Activated CD4-positive, alpha-beta T cell treated with anti-CD3 and anti-CD28 coated beads for 1 hour (primary cell): Measurements from ENCODE around the gene FLII.

Experiments
- DNase-seq: peaks from one replicate; pipeline ENCODE4 v3.0.0-alpha.2; 2020

FLII gene

DNA sequence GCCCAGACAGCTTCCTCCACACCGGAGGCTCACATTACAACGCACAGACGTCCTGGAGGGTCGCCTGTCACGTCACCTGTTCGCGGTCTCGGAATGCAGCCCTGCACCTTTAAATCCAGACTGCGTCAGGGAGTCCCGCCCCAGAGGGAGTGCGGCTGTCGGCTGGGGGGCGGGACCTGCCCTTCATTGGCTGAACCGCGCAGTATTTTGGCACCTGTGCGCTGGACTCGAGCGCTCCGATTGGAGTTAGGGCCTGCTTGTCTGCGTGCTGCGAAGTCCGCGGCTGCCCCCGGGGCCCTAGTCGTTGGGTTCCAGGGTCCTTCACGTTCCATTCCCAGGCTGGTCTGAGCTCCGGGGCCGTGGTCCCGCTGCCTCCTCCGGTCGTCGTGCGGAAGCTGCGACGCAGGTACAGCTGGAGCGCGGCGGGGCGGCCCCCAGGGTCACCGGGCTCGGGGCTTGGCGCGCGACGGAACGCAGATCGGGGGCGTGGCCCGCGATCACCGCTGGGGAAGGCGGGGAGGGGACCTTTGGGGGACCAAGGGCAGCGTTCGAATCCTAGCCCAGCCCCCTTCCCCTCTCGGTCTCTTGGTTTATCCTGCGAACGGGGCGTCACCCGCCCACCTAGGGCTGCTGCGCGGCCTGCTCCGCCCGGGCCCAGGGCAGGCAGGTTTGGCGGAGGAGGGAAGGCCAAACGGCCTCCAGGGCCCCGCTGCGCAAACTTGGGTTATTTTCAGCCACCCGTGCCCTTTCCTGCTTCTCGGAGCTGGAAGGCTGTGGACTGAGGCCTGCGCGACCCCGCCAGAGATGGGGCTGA lies 2.0 kb upstream of the FLII start, which contains the start of gene MIEF2:
Gene MIEF2 (plus strand): TSS at position 331 of the 814 bp plus-strand sequence. CDS start 2,059 bp downstream, outside the sequence.
- DNase-seq = peak; percentile 84

DNA sequence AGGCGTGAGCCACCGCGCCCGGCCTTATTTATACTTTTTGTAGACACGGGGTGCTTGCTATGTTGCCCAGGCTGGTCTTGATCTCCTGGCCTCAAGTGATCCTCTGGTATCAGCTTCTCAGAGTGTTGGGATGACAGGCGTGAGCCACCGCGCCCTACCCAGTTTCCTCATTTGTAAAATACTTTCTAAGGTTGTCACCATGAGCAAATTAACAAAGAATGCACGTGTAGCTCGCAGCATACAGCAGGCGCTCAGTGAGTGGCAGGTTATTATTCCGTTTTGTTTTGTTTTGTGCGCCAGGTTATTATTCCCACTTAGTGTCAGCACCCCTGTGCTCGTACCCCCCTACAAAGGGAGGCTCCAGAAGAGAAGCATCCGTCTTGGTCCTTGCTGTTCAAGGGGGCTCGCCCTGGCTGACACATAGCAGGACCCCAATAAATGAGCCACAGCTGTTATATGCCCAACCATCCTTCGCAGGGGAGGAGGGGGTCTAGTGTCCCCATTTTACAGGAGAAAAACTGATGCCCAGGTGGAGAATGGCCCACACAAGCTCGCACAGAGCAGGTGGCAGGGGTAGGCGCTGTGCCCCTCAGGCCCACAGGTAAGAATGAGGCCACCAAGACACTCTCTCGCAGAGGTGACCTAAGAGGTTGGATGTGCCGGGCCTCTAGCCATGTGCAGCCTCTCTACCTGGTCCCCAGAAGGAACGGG lies 1.2 kb upstream of the FLII start:
- DNase-seq = no peak

DNA sequence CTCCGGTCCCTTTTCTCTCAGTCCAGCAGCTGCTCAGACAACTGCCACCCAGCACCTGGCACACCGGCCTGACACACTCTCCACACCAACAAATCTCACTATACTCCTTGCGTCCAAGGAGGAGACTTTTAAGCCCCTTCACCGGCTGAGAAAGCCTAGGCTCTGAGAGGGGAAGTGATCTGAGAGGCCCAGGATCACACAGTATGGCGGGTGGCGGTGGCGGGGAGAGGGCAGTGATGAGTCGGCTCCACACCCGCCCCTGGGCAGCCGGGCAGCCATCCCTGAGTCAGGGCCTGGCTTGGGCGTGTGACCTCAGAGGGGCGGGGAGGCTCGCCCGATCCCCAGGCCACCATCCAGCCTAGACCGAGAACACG lies 569 bp downstream of the FLII start:
- no peak for DNase-seq

DNA sequence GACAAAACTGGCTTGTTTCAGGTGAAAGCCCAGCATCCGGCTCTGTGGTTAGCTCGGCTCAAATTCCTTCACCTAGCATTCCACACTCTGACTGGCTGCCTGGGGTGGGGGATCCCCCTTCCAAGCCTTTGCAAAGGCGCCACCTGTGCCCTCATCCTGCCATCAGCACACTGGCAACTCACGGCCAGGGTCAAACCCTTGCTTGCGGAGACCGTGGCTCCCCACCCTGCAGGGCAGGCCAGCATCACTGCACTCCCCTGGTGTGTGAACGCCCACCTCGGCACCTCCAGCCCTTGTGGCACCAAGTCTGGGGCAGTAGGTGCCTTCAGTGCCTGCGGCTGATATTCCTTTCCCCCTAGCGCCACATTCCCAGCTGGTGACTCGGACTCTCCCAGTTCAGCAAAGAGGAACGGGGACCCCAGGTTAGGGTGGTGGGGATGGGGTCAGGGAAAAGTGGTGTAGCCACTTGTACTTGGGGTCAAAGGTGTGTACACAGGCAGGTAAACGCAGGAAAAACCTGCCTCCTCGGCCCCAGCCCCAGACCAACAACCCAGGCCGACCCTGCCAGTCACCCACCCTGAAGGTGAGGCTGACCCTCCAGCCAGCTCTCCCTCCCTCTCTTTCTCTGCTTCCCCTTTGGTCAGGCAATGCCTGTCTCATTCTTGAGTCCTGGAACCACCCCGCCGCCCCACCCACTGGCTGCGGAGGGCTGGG lies 1.1 kb downstream of the FLII start:
- DNase-seq = no peak

DNA sequence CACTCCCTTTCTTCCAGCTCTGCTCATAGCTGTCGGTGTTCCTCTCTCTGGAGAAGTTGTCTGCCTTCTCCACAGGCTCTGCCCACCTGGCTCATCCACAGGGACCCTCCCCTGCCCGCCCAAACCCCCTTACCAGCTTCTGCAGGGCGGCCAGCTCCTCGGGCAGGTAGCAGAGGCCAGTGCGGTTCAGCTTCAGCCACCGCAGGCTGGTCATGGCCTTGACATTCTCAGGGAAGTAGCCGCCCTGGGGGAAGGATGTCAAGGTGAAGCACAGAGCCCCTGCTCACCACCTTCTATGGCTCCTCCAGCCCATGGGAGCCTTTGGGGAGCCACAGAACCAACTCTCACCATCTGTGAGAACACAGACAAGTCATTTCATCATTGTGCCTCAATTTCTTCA lies 1.8 kb downstream of the FLII start:
- no peak for DNase-seq

DNA sequence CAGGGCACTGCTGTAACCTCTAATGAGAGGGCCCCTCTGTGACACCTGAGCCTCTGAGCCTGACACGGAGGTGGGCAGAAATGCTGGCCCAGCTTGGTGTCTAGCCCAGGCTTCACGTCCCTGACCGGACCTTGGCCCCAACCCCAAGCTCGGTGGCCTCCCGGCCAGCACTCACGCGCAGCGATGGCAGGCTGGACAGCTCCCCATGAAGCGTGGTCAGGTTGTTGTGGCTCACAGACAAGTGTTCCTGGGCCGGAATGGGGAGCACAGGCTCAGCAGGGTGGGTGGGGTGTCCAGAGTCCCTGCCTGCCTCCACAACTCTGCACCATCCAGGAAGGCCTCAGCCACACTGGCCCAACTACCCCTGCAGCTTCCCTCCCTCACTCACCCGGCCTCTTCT lies 2.2 kb downstream of the FLII start:
- DNase-seq = no peak

DNA sequence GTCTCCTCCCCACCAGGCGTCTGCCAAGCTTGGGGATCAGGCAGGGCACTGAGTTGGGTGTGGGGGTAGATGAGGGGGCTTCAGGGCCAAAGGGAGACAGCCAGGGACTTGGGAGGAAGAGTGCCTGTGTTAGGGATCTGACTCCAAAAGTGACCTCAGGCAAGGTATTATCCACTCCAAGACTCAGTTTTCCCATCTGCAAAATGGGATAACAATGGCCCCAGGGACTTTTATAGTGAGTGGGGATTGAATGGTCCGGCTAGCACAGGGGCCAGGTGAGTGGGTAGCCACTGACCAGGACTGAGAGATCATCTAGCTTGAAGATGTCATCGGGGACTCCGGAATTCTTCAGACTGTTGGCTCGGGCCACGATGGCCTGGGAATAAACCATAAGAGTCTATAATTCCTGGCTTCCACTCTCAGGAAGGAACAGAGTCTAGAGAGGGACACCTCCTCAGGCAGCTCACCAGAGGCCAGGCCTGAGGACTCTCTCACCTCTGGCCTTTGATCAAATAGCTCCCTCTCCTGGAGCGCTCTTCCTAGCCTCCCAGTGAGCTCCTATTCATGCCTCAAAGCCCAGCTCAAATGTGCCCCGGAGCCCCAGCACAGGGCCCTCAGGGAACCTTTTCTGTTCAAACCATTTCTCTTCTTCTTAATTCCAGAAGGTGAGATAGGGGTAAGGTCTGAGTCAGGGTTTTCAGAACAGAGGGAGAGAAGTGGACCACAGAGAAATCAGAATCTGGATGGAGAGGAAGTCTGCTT lies 3.5 kb downstream of the FLII start:
- no peak for DNase-seq

DNA sequence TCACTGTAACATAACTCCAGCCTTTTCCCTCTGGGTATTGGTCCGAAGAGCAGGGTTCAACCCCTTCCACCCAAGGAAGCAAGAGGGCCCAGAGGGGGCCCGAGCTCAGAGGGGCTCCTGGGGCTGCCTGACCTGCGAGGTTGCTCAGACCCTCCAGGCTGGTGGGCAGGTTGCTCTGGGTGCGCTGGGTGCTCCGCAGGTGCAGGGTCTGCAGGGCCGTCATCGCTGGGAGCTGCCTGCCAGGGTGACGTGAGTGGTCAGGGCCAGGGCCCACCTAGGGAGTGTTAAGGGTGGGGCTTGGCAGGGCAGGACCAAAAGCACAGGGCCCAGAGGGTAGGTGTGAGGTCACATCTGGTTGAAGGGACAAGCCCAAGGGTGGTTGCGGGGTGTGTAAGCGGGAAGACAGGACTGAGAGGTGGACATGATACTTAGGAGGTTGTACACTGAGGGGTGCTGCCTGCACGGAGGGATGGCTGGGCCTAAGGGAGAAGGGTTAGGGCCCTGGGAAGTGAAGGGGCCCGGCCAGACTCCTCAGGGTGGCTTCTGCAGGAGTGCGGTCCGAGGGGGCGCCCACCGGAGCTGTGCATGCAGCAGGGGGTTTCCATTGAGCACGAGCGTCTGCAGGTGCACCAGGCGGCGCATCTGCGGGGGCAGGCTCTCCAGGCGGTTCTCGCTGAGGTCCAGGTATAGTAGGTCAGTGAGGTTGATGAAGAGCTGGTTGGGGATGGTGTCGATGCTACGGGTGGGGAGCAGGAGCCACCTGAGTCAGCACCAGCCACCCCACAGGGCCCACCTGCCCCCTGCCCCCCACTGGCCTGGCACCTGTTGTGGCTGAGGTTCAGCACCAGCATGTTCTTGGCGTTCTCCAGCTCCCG lies 4.4 kb downstream of the FLII start:
- DNase-seq = no peak

DNA sequence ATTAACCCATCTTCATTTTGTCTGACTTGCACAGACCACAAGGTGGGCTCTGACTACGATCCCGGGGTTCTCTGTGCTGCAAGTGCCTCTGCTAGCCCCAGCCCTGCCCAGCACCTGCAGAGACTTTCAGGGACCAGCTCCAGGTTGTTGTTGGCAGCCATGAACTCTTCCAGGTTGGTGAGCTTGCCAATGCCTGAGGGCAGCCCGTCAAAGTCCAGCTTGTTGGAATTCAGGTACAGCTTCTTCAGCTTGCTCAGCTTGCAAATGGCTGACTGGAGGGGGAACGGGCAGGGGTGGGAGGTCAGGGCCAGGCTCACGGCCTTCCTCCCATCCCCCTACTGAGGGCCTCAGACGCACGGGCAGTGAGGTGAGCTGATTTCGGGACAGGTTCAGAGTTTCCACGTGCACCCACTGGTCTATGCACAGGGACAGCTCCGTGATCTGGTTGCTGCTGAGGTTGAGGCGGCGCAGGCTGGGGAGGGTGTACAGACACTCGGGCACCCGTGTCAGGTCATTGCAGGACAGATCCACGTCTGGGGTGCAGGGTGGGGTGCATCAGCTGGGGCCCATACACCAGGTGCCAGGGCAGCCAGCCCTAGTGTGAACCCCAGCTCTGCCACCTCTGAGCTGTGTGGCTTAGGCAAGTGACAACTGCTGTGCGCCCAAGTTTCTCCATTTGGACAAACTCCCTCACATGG lies 5.2 kb downstream of the FLII start:
- no peak for DNase-seq

DNA sequence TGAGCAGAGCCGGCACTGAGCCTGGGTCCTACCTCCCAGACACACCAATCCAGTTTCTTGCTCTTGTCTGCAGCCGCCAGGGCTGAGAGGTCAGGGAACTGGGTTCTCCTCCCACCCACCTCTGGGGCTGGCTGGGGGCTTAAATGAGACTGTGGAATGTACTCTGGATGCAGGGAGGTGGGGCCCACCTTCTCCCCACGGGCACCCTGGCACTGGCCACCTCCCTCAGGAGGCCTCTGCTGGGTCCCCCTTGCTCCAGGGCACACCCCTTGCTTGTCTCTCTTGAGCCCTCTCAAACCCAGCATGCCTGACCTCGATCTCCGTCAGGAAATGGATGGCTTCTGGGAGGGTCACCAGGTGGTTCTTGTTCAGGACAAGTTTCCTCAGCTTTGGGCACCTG lies 6.4 kb downstream of the FLII start:
- no peak for DNase-seq

DNA sequence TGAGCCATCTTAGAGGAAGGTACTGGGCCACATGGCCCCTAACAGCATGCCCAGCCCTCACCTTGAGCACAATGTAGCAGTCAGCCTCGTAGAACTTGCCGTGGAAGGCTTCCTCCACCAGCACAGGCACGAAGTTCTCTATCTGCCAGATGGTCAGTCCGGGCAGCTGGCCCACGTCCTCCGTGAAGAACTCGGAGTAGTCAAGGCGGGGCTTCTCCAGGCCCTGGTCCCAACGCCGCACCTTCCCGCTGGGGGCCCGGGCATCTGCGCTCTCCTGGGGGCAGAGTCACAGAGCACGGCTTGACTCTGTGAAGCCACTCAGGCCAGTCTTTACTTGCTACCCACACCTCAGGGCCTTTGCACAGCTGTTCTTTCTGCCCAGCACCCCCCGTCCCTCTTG lies 7.3 kb downstream of the FLII start:
- no peak for DNase-seq

DNA sequence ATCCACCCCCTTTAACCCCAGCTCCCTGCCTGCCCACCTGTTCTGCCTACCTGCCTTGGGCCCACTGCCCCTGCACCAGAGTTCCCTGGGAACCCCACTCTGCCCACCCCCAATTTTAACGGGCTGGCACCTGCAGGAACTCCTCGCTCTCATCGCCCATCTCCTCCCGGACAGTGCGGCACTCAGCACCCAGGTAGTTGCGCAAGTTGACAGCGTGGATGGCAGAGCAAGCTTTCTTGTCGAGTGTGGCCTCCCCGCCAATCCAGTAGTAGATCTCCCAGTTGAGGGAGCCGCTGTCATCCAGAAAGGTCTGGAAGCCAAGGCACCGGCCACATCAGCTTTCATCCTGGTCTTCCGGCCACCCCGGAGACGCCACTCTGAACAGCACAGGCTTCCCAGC lies 7.8 kb downstream of the FLII start:
- no peak for DNase-seq

DNA sequence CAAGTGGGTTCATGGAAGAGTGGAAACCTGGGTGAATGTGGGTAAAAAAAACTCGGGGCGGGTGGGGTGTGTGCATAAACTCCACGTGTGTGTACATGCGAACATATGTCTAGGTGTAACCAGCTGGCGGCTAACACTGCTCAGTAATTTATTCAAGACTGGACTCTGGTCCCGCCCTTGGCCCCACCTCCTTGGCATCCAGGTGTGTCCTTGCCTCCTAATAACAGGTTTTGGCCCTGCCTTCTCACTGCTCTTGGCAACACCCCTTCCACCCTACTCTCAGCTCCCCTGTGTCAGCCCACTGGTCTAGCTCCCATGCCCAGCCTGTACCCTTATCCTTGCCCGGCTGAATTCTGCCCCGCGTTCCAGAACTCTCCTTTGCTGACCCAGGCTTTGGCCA lies 8.3 kb downstream of the FLII start:
- DNase-seq = no peak

DNA sequence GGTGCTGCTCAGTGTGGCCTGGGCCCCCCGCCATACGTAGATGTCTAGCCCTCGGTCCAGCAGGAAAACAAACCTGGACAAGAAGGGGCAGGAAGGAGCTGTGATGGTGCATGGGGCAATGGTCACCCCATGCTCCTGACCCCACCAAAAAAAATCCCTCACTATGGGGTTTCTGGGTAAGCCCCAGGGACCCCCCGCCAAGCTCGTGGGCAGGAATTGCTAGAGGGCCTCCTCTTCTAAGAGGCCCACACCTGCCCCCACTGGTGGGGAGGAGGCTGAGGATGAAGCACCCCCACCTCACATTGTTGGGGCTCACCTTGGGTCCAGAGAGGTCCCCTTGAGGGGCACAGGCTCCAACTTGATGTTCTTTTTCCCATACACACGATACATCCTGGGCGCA lies 9.7 kb downstream of the FLII start:
- no peak for DNase-seq

DNA sequence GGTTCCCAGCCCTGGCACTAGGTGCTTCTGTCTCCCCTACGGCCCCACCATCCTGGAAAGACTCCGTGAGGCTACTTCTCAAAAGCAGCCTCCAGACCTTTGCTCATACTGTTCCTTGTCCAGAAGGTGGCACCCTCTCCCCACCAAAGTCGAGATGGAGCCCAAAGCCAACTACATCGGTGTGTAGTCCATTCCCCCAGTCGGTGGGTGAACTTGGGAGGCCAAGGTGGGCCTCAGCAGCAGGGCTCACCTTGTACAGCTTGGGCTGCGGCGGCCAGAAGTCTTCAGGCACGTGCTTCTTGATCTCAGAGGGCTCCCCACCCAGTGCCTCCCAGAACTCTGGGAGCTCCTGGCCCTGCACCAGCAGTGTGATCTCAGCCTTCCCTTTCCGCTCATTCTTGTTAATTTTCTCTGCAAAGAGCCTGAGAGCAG lies 10.2 kb downstream of the FLII start:
- DNase-seq = peak; percentile 56

DNA sequence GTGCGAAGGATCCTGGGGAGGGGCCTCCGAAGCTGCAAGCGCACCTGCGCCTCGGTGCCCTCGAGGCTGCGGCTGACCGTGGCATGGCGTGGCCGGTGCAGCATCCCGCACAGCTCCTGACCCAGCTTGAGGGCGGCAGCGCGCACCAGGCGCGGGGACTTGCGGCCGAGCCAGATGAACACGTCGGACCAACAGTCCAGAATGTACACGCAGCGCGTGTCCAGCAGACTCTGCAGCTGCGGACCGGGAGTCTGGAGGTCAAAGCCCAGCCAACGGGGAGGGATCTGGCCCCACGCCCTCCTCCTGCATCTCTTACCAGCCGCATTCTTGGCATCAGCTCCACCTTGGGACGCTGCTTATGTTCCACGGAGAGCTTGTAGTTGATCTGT lies 10.9 kb downstream of the FLII start:
- no peak for DNase-seq

DNA sequence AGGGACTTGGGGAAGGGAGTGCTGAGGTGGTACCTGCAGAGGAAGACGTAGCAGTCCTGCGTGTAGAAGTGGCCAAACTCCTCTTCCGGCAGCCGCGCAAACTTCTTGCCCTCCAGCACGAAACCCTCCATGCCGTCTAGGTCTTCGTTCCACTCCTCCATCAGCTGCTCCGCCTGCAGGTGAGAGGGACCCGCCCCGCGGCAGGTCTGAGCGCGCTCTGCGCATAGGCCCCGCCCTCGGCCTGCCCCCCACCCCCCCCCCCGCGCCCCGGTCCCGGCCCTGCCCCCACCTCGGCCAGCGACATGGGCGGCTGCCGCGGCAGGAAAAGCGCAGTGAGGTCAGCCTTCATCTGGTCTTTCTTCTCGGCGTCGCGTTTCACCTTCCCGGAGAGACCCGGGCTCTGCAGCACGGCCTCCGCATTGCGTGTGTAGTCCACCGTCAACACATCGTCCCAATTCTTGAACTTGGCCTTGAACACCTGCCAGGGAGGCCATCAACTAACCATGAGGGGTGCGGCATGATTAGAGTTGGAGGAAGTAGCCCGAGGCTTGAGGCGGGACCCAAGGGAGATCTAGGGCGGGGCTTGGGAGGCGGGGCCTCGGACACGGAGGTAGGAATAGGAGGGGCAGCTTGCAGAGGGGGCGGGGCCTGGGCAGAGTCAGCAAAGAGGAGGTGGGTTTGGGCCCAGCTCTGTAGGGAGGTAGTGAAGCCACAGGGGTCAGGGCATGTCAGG lies 11.5 kb downstream of the FLII start:
- DNase-seq = no peak

DNA sequence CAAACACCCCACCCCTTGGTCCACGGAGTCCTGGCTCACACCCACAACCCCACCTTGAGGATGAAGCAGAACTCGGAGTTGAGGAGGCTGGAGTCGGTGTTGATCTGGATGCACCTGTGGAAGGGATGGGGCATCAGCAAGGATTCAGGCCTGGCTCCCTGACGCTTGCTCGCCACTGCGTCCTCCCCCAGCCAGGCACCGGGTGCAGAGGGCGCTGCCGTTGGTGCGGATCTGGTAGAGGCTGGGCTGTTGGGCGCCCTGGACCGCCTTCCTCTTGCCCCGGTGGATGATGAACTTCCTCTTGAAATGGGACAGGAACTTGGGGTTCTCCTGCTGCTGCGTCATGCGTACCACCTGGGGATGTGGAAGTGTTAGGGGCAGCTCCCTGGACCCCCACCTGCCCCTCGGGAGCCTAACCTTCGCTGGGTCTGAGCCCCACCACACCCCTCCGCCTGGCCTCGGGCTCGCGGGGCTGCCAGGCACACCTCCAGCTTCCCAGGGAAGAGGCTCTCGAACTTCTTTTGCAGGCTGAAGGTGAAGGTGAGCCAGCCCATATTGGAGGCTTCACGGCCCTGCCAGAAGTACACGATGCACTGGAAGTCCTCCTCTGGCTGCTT lies 12.3 kb downstream of the FLII start:
- DNase-seq = no peak

DNA sequence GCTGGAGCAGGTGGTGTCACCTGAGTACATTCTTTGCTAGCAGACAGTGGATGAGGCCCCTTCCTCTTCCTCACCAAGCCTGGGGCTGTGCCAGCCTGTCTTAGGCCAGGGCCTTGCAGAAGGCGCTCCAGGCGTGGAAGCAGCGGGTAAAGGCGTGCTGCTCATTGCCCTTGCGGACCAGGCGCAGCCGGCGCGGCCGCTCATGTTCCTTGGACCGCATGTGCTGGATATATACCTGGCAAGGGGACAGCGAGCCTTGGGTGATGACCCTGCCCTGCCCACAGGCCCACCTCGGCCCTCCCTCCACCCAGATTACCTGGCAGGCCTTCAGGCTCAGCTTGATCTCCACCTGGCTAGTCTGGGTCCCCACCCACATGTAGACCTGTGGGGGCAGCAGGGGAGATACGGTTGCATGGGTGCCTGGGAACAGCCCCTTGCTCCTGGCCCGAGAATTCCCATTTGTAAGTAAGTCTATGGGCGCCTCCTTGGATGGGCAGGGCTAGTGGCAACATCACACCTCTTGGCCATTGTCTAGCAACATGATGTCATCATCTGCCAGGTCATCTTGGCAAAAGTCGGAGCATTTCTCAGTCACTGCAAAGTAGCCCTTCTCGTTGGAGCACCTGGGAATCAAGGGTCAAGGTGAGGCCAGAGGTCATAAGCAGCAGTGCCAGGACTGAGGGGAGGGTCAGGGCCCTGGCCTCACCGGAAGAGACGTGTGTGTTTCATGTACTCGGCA lies 13.3 kb downstream of the FLII start:
- DNase-seq = no peak
